ENCODE data around the gene SMPD1.

The SMPD1 gene

DNA sequence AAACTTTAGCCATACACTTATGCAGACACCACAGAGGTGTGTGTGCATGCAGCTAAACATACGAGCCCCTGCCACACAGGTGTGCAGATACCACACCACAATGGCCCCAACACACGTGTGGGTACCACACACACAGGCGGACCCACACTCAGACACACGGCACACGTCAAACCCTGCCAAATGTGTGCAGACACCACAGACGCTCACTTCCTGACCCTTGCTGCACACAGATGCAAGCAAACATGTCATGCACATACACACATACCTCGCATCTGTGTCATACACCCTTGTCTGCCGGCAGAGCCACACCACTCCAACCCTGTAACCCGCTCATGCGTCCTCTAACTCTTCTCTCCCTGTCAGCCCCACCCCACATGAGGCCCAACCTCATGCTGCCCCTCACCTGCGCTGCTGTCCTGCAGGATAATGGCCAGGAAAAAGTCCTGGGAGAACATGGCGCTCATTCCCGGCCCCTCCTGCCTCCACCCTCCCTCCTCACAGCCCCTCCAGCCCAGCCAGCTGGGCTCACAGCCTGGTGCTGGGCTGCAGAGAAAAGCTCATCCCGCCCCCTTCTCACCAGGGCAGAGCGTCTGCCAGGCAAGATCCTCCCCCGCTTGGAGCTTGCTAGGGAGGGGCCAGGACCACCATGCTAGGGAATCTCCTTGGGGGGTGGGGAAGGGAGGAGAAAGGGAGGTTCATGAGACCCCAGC, 14.2 kb downstream of the SMPD1 start:
- H3K4me3 ChIP-seq (replicated peaks; ENCODE audit: low read depth, low read length): no peak overlapping the region
- DNase-seq (ENCODE audit: extremely low read depth, low read depth): no peak
- TF ChIP-seq, protein P1, sequence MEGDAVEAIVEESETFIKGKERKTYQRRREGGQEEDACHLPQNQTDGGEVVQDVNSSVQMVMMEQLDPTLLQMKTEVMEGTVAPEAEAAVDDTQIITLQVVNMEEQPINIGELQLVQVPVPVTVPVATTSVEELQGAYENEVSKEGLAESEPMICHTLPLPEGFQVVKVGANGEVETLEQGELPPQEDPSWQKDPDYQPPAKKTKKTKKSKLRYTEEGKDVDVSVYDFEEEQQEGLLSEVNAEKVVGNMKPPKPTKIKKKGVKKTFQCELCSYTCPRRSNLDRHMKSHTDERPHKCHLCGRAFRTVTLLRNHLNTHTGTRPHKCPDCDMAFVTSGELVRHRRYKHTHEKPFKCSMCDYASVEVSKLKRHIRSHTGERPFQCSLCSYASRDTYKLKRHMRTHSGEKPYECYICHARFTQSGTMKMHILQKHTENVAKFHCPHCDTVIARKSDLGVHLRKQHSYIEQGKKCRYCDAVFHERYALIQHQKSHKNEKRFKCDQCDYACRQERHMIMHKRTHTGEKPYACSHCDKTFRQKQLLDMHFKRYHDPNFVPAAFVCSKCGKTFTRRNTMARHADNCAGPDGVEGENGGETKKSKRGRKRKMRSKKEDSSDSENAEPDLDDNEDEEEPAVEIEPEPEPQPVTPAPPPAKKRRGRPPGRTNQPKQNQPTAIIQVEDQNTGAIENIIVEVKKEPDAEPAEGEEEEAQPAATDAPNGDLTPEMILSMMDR (IDR thresholded peaks at IDR 0.05; ENCODE audit: low read depth, low read length, missing control alignments): no peak

DNA sequence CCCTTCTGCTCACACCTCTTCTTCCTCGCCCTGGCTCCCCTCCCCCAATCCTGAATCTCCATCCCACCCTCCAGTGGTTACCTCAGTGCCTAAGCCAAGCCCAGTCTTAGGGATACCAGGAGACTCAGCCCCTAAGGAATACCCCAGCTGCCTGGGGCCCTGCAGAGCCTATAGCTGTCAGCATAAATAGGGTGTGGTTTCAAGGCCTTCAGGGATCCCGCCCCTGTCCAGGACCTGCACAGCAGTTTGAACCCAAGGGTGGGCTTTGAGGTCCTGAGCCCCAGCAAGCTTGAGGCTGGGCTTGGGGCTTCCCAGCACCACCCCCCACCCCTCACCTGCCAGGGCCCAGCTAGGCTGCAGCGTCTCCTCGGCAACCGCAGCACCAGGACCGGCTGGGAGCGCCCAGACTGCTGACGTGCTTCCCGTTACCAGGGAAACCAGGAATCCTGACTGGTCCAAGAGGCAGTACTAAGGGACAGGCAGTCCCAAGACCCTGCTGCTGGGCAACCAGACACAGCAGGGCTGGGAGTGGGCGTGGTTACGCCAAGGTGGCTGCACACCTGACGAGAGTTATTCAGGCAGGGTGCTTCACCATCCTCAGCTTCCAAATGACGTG, 14.9 kb downstream of the SMPD1 start:
- no peak overlapping the region for H3K4me3 ChIP-seq (replicated peaks; ENCODE audit: low read depth, low read length)
- TF ChIP-seq, protein P1 (IDR thresholded peaks at IDR 0.05; ENCODE audit: low read depth, low read length, missing control alignments): no peak
- no peak for DNase-seq (ENCODE audit: extremely low read depth, low read depth)

DNA sequence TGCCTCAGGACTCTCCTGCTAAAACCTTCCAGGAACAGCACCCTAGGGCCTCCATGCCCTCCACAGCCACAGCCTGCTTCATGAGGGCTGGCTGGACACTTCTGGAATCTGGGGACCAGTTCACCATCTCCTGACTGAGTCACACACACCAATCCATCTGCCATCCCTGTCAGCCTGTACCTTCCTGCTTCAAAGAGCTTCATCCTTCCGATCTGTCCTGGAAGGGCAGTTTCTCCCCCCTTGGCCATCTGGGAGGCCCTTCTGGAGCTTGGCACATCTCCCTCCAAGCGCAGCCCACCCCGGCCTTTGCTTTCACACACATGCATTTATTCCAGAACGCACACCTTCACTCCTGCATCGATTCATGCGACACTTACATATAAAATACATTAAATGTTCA, 15.6 kb downstream of the SMPD1 start:
- no peak overlapping the region for H3K4me3 ChIP-seq (replicated peaks; ENCODE audit: low read depth, low read length)
- TF ChIP-seq, protein P1 (IDR thresholded peaks at IDR 0.05; ENCODE audit: low read depth, low read length, missing control alignments): no peak
- DNase-seq (ENCODE audit: extremely low read depth, low read depth): no peak

DNA sequence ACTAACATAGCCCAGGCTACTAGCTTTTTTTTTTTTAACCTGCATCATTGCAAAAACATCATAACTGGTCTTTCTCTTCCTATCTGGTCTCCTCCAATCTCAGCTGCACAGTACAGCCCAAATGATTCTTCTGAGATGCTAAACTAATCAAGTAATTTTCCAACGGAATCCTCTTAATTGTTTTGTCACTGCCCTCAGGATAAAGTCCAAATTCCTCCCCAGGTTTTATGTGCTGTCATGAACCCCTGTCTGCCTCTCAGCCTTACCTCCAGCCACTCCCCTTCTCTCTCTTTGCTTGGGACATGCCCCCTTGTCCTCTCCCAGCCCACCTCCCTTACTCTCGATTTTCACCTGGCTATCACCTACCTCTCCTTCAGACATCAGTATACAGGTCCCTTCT, 16.1 kb downstream of the SMPD1 start:
- DNase-seq (ENCODE audit: extremely low read depth, low read depth): no peak
- TF ChIP-seq, protein P1 (IDR thresholded peaks at IDR 0.05; ENCODE audit: low read depth, low read length, missing control alignments): no peak
- H3K4me3 ChIP-seq (replicated peaks; ENCODE audit: low read depth, low read length): no peak overlapping the region

DNA sequence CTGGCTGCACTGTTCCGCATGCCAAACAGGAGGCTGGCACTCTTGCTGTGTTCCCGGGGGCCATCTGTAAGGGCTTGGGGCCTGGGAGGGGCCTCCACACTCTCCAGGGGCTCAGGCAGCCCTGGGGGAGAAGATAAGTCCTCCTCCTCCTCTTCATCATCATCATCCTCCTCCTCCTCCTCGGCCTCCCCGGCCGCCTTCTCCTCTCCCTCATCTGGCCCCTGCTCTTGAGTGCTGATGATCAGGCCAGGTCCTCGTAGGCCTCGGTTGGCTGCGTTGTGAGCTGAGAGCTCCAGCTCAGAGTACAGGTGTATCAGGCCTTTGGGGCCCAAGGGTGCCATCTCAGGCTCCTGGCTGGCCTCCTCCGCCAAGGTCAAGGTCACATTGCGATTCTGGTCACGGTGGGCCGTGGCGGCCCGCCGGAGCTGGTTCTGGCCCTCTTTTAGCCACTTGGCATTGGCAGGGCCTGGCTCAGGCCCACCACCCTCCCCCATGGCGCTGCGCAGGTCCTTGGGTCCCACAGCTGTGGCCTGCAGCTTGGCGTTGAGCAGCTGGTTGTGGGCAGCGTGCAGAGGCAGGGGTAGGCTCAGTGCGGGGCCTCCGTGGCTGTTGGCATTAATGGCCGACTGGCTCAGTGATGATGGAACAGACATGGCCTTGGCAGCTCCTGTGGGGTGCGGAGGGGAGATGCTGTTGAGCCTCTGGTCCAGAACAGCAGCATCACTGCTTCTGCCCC, 20.6 kb downstream of the SMPD1 start:
- no peak for DNase-seq (ENCODE audit: extremely low read depth, low read depth)
- no peak overlapping the region for H3K4me3 ChIP-seq (replicated peaks; ENCODE audit: low read depth, low read length)
- TF ChIP-seq, protein P1 (IDR thresholded peaks at IDR 0.05; ENCODE audit: low read depth, low read length, missing control alignments): no peak

DNA sequence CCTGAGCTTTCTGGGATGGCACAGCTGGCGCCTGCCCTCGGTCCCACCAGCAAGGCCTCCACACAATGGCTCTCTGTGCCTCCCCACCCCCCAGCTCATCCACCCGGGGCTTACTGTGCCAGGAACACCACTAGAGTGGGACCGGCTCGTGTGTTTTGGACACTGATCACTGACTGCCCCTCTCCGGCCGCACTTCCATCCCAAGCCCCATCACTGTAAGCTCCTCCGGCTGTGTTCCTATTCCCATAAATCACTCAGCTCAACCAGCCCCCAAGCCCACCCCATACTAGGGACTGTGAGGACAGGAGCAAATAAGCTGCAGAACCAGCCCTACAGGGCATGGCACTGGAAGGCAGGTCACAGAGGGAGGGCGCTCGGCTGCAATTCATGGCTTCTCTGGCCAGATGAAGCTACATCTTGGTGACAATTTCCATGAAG, 21.3 kb downstream of the SMPD1 start:
- DNase-seq (ENCODE audit: extremely low read depth, low read depth): no peak
- no peak overlapping the region for H3K4me3 ChIP-seq (replicated peaks; ENCODE audit: low read depth, low read length)
- TF ChIP-seq, protein P1 (IDR thresholded peaks at IDR 0.05; ENCODE audit: low read depth, low read length, missing control alignments): no peak

All from HFF-Myc (cell line).